Measurements from ENCODE around the gene PTPRN. TPM values are rescaled to one million over a fixed set of nuclear protein-coding genes. Genes with fewer than 3 reads are reported as not detected.

The PTPRN gene
- total RNA-seq, 1 donor from 2014 or later, result 4.1 TPM

- no peak for TF ChIP-seq CTCF (conservative IDR thresholded peaks at IDR 0.05)
- Mint-ChIP-seq H3K27ac (ENCODE audit: unreplicated experiment) (no peak overlapping the region), H3K9me3 (no peaks in the 10 kb centered on the region), H3K4me3 (peak overlapping the region; percentile 62), H3K27me3 (ENCODE audit: low read depth) (peaks cover 30% of the 10 kb centered on the region), H3K36me3 (ENCODE audit: low read depth) (no peaks in the 10 kb centered on the region), H3K4me1 (peaks cover 6% of the 10 kb centered on the region)
- DNase-seq (ENCODE audit: low read depth, low spot score), result no peak
These were observed 15.4 kb downstream of the PTPRN start for GRCh38 chr2:219293736-219294231.

- no peak for DNase-seq (ENCODE audit: low read depth, low spot score)
- H3K4me1 Mint-ChIP-seq, result peaks cover 6% of the 10 kb centered on the region
- peak overlapping the region; percentile 34 for H3K4me3 Mint-ChIP-seq
- peaks cover 22% of the 10 kb centered on the region for H3K27me3 Mint-ChIP-seq (ENCODE audit: low read depth)
- no peaks in the 10 kb centered on the region for H3K36me3 Mint-ChIP-seq (ENCODE audit: low read depth)
- no peaks in the 10 kb centered on the region for H3K9me3 Mint-ChIP-seq
- TF ChIP-seq CTCF (conservative IDR thresholded peaks at IDR 0.05), result no peak
- H3K27ac Mint-ChIP-seq (ENCODE audit: unreplicated experiment), result no peak overlapping the region
These were observed 16.6 kb downstream of the PTPRN start for GRCh38 chr2:219292616-219293015.

GRCh38 chr2:219291910-219292490 is 17.2 kb downstream of the PTPRN start:
- no peak overlapping the region for H3K27ac Mint-ChIP-seq (ENCODE audit: unreplicated experiment)
- no peak for DNase-seq (ENCODE audit: low read depth, low spot score)
- H3K4me3 Mint-ChIP-seq, result no peak overlapping the region
- H3K9me3 Mint-ChIP-seq, result no peaks in the 10 kb centered on the region
- H3K4me1 Mint-ChIP-seq, result peaks cover 6% of the 10 kb centered on the region
- no peak for TF ChIP-seq CTCF (conservative IDR thresholded peaks at IDR 0.05)
- no peaks in the 10 kb centered on the region for H3K36me3 Mint-ChIP-seq (ENCODE audit: low read depth)
- peaks cover 20% of the 10 kb centered on the region for H3K27me3 Mint-ChIP-seq (ENCODE audit: low read depth)

- Mint-ChIP-seq H3K4me1 (peaks cover 6% of the 10 kb centered on the region), H3K9me3 (no peaks in the 10 kb centered on the region), H3K4me3 (no peak overlapping the region), H3K27me3 (ENCODE audit: low read depth) (peaks cover 20% of the 10 kb centered on the region), H3K36me3 (ENCODE audit: low read depth) (no peaks in the 10 kb centered on the region), H3K27ac (ENCODE audit: unreplicated experiment) (no peak overlapping the region)
- no peak for TF ChIP-seq CTCF (conservative IDR thresholded peaks at IDR 0.05)
- DNase-seq (ENCODE audit: low read depth, low spot score), result no peak
These were observed 17.8 kb downstream of the PTPRN start for GRCh38 chr2:219291394-219291793.

GRCh38 chr2:219290381-219291171 is 18.6 kb downstream of the PTPRN start:
- no peaks in the 10 kb centered on the region for H3K9me3 Mint-ChIP-seq
- no peak overlapping the region for H3K4me3 Mint-ChIP-seq
- no peak overlapping the region for H3K27ac Mint-ChIP-seq (ENCODE audit: unreplicated experiment)
- no peak for TF ChIP-seq CTCF (conservative IDR thresholded peaks at IDR 0.05)
- H3K4me1 Mint-ChIP-seq, result peaks cover 11% of the 10 kb centered on the region
- no peaks in the 10 kb centered on the region for H3K36me3 Mint-ChIP-seq (ENCODE audit: low read depth)
- DNase-seq (ENCODE audit: low read depth, low spot score), result no peak
- H3K27me3 Mint-ChIP-seq (ENCODE audit: low read depth), result peaks cover 17% of the 10 kb centered on the region

Data from neural crest cell (in vitro differentiated cells).